Mesothelial cell of epicardium (in vitro differentiated cells): ENCODE results near the gene NACC2. TPM values are rescaled to one million over a fixed set of nuclear protein-coding genes. Genes with fewer than 3 reads are reported as not detected.

ENCODE experiments used
- DNase-seq, 2 experiments: peaks; one replicate each; pipeline ENCODE4 v3.0.0; 2021; ENCODE audit warnings: low spot score in 2 of 2; ENCODE audit not compliant: unreplicated experiment in 2 of 2
- H3K27ac Mint-ChIP-seq: 2 replicates; pipeline ENCODE4 v1.8.0; 2021; ENCODE audit warnings: mixed read lengths
- H3K27me3 Mint-ChIP-seq: 2 replicates; pipeline ENCODE4 v1.8.0; 2021; ENCODE audit warnings: low read depth, mixed read lengths
- H3K36me3 Mint-ChIP-seq: 2 replicates; pipeline ENCODE4 v1.8.0; 2021; ENCODE audit warnings: mixed read lengths
- H3K4me1 Mint-ChIP-seq: 2 replicates; pipeline ENCODE4 v1.8.0; 2021; ENCODE audit warnings: mixed read lengths
- H3K4me3 Mint-ChIP-seq: 2 replicates; pipeline ENCODE4 v1.8.0; 2021; ENCODE audit warnings: mild to moderate bottlenecking, moderate library complexity, mixed read lengths
- H3K9me3 Mint-ChIP-seq: 2 replicates; pipeline ENCODE4 v1.8.0; 2021; ENCODE audit warnings: mixed read lengths
- total RNA-seq: library from RNA; stranded (reverse); gene quantifications from 3 replicates; pipeline ENCODE4 v1.2.1, GENCODE V29; 2021
- TF ChIP-seq, protein P1 (sequence below): fragments of 200-600 bp; sonication (generic); IDR thresholded peaks from one replicate; pipeline ENCODE4 v1.5.0; 2021; ENCODE audit warnings: antibody characterized with exemption; ENCODE audit not compliant: unreplicated experiment

The NACC2 gene
- total RNA-seq, 1 donor from 2014 or later, result 18.4 TPM

GRCh38 chr9:136141682-136142413, 46.8 kb upstream of the NACC2 start:
- no peak overlapping the region for H3K27ac Mint-ChIP-seq
- TF ChIP-seq, protein P1, sequence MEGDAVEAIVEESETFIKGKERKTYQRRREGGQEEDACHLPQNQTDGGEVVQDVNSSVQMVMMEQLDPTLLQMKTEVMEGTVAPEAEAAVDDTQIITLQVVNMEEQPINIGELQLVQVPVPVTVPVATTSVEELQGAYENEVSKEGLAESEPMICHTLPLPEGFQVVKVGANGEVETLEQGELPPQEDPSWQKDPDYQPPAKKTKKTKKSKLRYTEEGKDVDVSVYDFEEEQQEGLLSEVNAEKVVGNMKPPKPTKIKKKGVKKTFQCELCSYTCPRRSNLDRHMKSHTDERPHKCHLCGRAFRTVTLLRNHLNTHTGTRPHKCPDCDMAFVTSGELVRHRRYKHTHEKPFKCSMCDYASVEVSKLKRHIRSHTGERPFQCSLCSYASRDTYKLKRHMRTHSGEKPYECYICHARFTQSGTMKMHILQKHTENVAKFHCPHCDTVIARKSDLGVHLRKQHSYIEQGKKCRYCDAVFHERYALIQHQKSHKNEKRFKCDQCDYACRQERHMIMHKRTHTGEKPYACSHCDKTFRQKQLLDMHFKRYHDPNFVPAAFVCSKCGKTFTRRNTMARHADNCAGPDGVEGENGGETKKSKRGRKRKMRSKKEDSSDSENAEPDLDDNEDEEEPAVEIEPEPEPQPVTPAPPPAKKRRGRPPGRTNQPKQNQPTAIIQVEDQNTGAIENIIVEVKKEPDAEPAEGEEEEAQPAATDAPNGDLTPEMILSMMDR, result no peak
- H3K27me3 Mint-ChIP-seq, result peaks cover 18% of the 10 kb centered on the region
- peak in 1 of 2 experiments; percentile 18 for DNase-seq
- no peaks in the 10 kb centered on the region for H3K36me3 Mint-ChIP-seq
- H3K9me3 Mint-ChIP-seq, result no peaks in the 10 kb centered on the region
- no peak overlapping the region for H3K4me3 Mint-ChIP-seq
- H3K4me1 Mint-ChIP-seq, result no peaks in the 10 kb centered on the region

DNA sequence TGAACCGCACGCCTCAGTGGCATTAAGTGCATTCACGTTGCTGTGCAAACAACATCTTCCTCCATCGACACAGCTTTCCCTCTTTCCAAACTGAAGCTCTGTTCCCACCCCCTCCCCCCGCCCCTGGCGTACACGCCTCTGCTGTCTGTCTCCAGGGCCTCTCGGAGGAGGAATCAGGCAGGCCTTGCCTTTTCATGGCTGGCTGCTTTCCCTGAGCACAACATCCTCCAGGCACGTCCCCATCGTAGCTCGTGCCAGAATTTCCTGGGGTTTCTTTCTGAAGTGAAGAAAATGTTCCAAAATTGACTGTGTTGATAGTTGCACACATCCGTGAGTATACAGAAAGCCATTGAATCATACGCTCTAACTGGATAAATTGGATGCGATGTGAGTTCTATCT, 45.9 kb upstream of the NACC2 start:
- TF ChIP-seq, protein P1, result no peak
- peaks cover 22% of the 10 kb centered on the region for H3K27me3 Mint-ChIP-seq
- no peaks in the 10 kb centered on the region for H3K36me3 Mint-ChIP-seq
- H3K4me1 Mint-ChIP-seq, result no peaks in the 10 kb centered on the region
- no peak overlapping the region for H3K4me3 Mint-ChIP-seq
- peak in 1 of 2 experiments; percentile 9 for DNase-seq
- H3K27ac Mint-ChIP-seq, result no peak overlapping the region
- H3K9me3 Mint-ChIP-seq, result no peaks in the 10 kb centered on the region

- no peaks in the 10 kb centered on the region for H3K36me3 Mint-ChIP-seq
- peaks cover 28% of the 10 kb centered on the region for H3K27me3 Mint-ChIP-seq
- no peak overlapping the region for H3K27ac Mint-ChIP-seq
- DNase-seq, result no peak
- H3K4me1 Mint-ChIP-seq, result no peaks in the 10 kb centered on the region
- no peak overlapping the region for H3K4me3 Mint-ChIP-seq
- TF ChIP-seq, protein P1, result no peak
- H3K9me3 Mint-ChIP-seq, result no peaks in the 10 kb centered on the region
Measured at GRCh38 chr9:136140046-136140445, 45.0 kb upstream of the NACC2 start.

DNA sequence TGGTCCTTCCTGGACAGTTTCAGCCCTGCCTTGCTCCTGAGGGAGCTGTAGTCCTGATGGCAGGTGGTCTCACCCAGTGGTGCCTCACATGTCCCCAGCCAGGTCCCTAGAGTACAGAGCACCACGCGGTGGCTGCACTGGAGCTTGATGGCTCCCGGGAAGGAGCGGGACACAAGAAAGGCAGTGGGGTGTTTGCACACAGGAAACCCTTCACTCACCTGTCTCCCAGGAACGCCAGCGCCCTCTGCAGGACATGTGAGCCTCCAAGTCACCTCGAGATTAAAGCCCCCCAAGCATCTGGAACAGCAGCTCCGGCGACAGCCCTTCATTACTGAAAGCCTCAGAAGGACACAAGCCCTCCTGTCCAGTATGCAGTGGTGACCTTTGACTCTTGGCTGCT, 43.5 kb upstream of the NACC2 start:
- Mint-ChIP-seq H3K27ac (no peak overlapping the region), H3K9me3 (no peaks in the 10 kb centered on the region), H3K36me3 (no peaks in the 10 kb centered on the region), H3K4me3 (no peak overlapping the region), H3K27me3 (peaks cover 41% of the 10 kb centered on the region), H3K4me1 (peaks cover 5% of the 10 kb centered on the region)
- peak in 1 of 2 experiments; percentile 63 for DNase-seq
- TF ChIP-seq, protein P1, result peak; percentile 37

DNA sequence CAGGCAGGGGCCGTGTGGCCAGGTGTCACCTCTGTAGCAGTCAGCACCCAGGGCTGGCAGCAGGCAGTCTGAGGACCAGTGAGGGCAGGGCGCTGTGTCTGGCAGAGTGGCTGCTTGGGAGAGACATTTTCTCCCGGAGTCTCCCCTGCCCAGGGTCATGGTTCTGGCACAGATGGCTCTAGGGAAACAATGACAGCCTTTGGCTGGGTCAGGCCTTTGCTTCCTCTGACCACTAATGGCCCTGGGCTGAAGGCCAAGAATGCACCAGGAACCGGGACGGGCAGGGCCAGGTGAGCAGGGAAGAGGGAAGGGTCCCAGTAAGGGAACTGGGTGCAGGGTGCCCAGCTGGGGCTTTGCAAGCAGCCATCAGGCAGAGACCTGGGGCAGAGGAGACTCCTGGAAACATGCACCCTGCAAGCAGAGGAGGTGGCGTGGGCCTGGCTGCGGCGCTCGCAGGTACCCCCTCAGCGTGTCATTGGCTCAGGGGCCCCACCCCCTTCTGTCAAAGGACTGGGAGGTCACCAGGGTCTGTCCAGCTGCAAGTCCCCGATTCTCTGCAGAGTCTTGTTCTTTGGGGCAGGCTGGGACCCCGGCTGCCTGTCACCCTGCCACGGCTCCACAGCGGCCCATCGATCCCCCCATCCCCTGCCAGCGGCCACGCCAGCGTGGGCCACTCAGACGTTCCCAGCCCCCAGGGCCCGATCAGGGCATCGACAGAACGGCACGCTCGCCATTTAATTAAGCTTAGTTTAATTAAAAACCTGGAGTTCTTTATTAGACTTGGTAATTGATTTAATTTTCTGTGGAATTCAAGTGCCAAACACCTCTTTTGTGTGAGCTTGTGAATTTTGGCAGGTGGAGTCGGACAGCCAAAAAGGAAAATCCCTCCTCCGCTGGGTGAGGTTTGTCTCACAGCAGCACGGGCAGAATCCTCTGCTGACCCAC, 42.5 kb upstream of the NACC2 start:
- Mint-ChIP-seq H3K4me3 (no peak overlapping the region), H3K27ac (no peak overlapping the region), H3K4me1 (peaks cover 5% of the 10 kb centered on the region), H3K27me3 (peaks cover 44% of the 10 kb centered on the region), H3K9me3 (no peaks in the 10 kb centered on the region), H3K36me3 (no peaks in the 10 kb centered on the region)
- DNase-seq, result no peak
- TF ChIP-seq, protein P1, result no peak
